Measurements from ENCODE around the gene PLCB3. TPM values are rescaled to one million over a fixed set of nuclear protein-coding genes. Genes with fewer than 3 reads are reported as not detected.

Gene PLCB3
- total and polyA plus RNA-seq, 2 of the 13 experiments (the other 11 are each of a cell fraction or from before 2014, with no cell fraction given) = 7.5 to 13.8 TPM

- 1% methylated on average over 16 of the region's 58 CpGs for WGBS (ENCODE audit: low lambda C conversion rate)
- peak overlapping the region; percentile 71 to 90 (median 89) for H3K4me3 ChIP-seq (replicated peaks in 1 of 3; ENCODE audit: insufficient read depth in 1 of 3, low read depth in 2 of 3, low read length in 3 of 3)
- ChIA-PET POLR2A (interaction anchor here (0.8 to 5.9 kb wide), 25 partner anchors 9 to 87 kb away, joined by 3 to 113 read pairs (median 6); partner anchors contain the start of genes BAD, ESRRA, FERMT3 and FKBP2), CTCF (ENCODE audit: low intra/inter-chr PET ratio, low total read pairs) (no interaction called here)
- H3K36me3 ChIP-seq (replicated peaks in 1 of 2; ENCODE audit: control insufficient read depth in 1 of 2, insufficient read depth in 2 of 2, low read length in 2 of 2) = no peaks in the 10 kb centered on the region; a peak in 2 of 5 replicates
- peak overlapping the region; percentile 95 for H3K27ac ChIP-seq (ENCODE audit: extremely low read length, insufficient read depth, low read length)
- DNase-seq (ENCODE audit: low spot score) = peak; percentile 99
- H4K20me1 ChIP-seq (ENCODE audit: insufficient read depth, low read length) = no peaks in the 10 kb centered on the region
- H3K9me3 ChIP-seq (ENCODE audit: low read length) = no peaks in the 10 kb centered on the region
- peak; percentile 99 for FAIRE-seq
- BruUV-seq (replicated peaks) = TSS peak; percentile 75
- no peak overlapping the region for H2AFZ ChIP-seq (ENCODE audit: low read length)
- in situ Hi-C loops (cut with HindIII; ENCODE audit: extremely low pct_ligation_motif_present, low pct_unique_long_range_greater_than_20kb) = no loop called here
- peaks cover 38% of the 10 kb centered on the region for H3K4me1 ChIP-seq (ENCODE audit: insufficient read depth, low read length)
- H3K9ac ChIP-seq (ENCODE audit: insufficient read depth, low read depth, low read length) = peak overlapping the region; percentile 87
- peaks cover 14% of the 10 kb centered on the region for H3K79me2 ChIP-seq (ENCODE audit: insufficient read depth, low read length)
- peak; percentile 85 for ATAC-seq
- peak overlapping the region; percentile 95 for H3K4me2 ChIP-seq (ENCODE audit: low read depth, low read length)
- H3K27me3 ChIP-seq (ENCODE audit: control insufficient read depth in 1 of 2, insufficient read depth in 2 of 2, low read length in 2 of 2) = no peaks in the 10 kb centered on the region
- intact Hi-C loops (cut with micrococcal nuclease; ENCODE audit: unreplicated experiment) = loop anchor here (2.0 kb wide), 3 partner anchors 15 to 35 kb away; partner anchors contain the start of genes BAD, ESRRA, GPR137 and PLCB3
- no peak for TF ChIP-seq ZNF550 (CRISPR knock-in tag; IDR thresholded peaks at IDR 0.05; ENCODE audit: borderline replicate concordance)
- TF ChIP-seq ZNF124 (CRISPR knock-in tag; IDR thresholded peaks at IDR 0.05) = no peak; the same call in none of the 2 replicates
- peak; percentile 54; the same call in 1 of the 2 replicates for TF ChIP-seq ZNF30 (CRISPR knock-in tag; IDR thresholded peaks at IDR 0.05)
- peak; percentile 61; the same call in 1 of the 2 replicates for TF ChIP-seq FOXA3 (CRISPR knock-in tag; IDR thresholded peaks at IDR 0.05)
- TF ChIP-seq MXD3 (CRISPR knock-in tag; IDR thresholded peaks at IDR 0.05) = peak; percentile 70; the same call in 1 of the 2 replicates
- no peak for TF ChIP-seq CC2D1A (CRISPR knock-in tag; IDR thresholded peaks at IDR 0.05)
- TF ChIP-seq ZNF317 (CRISPR knock-in tag; IDR thresholded peaks at IDR 0.05) = 0 out of 2 replicates have a peak, but pooled peaks have one; percentile 14
- TF ChIP-seq ZBTB40 (IDR thresholded peaks at IDR 0.05) = peak; percentile 95
- TF ChIP-seq ZBTB40 (CRISPR knock-in tag; IDR thresholded peaks at IDR 0.05) = peak; percentile 83
- TF ChIP-seq ZNF777 (CRISPR knock-in tag; IDR thresholded peaks at IDR 0.05) = no peak; the same call in 1 of the 2 replicates
- peak; percentile 88 for TF ChIP-seq SP5 (CRISPR knock-in tag; IDR thresholded peaks at IDR 0.05; ENCODE audit: borderline replicate concordance, low read depth)
- peak; percentile 39; the same call in 1 of the 3 replicates for TF ChIP-seq MXI1 (IDR thresholded peaks at IDR 0.05; ENCODE audit: borderline replicate concordance, low read depth, low read length)
- TF ChIP-seq SAP130 (CRISPR knock-in tag; IDR thresholded peaks at IDR 0.05; ENCODE audit: low read depth) = peak; percentile 95
- TF ChIP-seq TP53 (CRISPR knock-in tag; conservative IDR thresholded peaks at IDR 0.05) = no peak; the same call in 1 of the 2 replicates
- 0 out of 2 replicates have a peak, but pooled peaks have one; percentile 22 for TF ChIP-seq HOXA9 (CRISPR knock-in tag; IDR thresholded peaks at IDR 0.05; ENCODE audit: borderline replicate concordance)
- TF ChIP-seq TAF1 (CRISPR knock-in tag; IDR thresholded peaks at IDR 0.05) = no peak
Measured at GRCh38 chr11:64269540-64270220, 18.4 kb downstream of the PLCB3 start.
